22Rv1 (cell line): ENCODE data around the gene U2AF1L4.

Source experiments
- ZFX ChIP-seq: fragments of 450-650 bp; IDR thresholded peaks from 2 replicates; pipeline ENCODE4 v1.6.1; 2017; ENCODE audit warnings: antibody characterized with exemption, borderline replicate concordance
- TF ChIP-seq, protein P1 (sequence below): fragments of 450-650 bp; IDR thresholded peaks from 2 replicates; pipeline ENCODE4 v1.5.1; 2017; ENCODE audit warnings: mild to moderate bottlenecking

DNA sequence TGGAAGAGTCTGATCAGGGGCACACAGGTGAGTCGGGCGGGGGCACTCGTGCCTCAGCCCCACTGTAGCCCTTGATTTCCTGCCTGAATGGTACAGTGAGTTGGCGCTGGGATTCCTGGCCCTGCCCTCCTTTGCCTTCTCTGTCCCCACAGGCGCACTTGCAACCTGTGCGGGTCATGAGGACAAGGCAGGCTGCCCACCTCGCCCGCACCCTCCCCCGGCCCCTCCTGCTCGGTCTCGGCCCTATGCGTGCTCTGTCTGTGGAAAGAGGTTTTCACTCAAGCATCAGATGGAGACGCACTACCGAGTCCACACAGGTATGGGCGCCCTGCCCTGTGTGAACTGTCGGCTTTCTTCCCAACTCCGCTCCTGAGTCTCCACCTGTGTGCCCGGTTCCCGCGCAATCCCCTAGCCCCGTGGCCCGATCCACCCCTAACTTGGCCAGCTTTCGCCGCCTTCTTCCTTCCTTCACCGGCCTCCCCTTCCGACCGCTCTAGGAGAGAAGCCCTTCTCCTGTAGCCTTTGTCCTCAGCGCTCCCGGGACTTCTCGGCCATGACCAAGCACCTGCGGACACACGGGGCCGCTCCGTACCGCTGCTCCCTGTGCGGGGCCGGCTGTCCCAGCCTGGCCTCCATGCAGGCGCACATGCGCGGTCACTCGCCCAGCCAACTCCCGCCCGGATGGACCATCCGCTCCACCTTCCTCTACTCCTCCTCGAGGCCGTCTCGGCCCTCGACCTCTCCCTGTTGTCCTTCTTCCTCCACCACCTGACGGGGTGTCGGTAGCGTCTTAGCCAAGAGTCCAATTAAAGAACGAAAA, 29.0 kb downstream of the U2AF1L4 start:
- TF ChIP-seq, protein P1, sequence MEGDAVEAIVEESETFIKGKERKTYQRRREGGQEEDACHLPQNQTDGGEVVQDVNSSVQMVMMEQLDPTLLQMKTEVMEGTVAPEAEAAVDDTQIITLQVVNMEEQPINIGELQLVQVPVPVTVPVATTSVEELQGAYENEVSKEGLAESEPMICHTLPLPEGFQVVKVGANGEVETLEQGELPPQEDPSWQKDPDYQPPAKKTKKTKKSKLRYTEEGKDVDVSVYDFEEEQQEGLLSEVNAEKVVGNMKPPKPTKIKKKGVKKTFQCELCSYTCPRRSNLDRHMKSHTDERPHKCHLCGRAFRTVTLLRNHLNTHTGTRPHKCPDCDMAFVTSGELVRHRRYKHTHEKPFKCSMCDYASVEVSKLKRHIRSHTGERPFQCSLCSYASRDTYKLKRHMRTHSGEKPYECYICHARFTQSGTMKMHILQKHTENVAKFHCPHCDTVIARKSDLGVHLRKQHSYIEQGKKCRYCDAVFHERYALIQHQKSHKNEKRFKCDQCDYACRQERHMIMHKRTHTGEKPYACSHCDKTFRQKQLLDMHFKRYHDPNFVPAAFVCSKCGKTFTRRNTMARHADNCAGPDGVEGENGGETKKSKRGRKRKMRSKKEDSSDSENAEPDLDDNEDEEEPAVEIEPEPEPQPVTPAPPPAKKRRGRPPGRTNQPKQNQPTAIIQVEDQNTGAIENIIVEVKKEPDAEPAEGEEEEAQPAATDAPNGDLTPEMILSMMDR = no peak
- no peak for TF ChIP-seq ZFX
